Astrocyte (in vitro differentiated cells and primary cell): ENCODE results near the gene MBTD1. TPM values are rescaled to one million over a fixed set of nuclear protein-coding genes. Genes with fewer than 3 reads are reported as not detected.
"Not testable (repeated sequence)": the region's sequence is repeated elsewhere in the genome, so short reads cannot be mapped to it uniquely, and the experiment has no call there.

Experiments
- DNase-seq: peaks from one replicate; pipeline ENCODE4 v3.0.0-alpha.2; 2010; ENCODE audit warnings: low read depth
- FAIRE-seq: peaks from 2 replicates; lab custom pipeline; 2011; peaks lifted over from hg19 to GRCh38; lab: Jason Lieb, UNC
- H2AFZ ChIP-seq: 2 replicates; pipeline ENCODE4 v1.6.0; 2012; ENCODE audit warnings: low read depth, low read length, inconsistent platforms
- H3K27ac ChIP-seq: 2 replicates; pipeline ENCODE4 v1.5.1; 2011; ENCODE audit warnings: low read depth, low read length, inconsistent platforms
- H3K27me3 ChIP-seq: 2 replicates; pipeline ENCODE4 v1.6.0; 2011; ENCODE audit warnings: low read length, inconsistent platforms; ENCODE audit not compliant: insufficient read depth
- H3K36me3 ChIP-seq: 2 replicates; pipeline ENCODE4 v1.5.1; 2011; ENCODE audit warnings: low read length, inconsistent platforms; ENCODE audit not compliant: insufficient read depth
- H3K4me1 ChIP-seq: 2 replicates; pipeline ENCODE4 v1.5.1; 2011; ENCODE audit warnings: low read length, inconsistent platforms; ENCODE audit not compliant: insufficient read depth
- H3K4me2 ChIP-seq: 2 replicates; pipeline ENCODE4 v1.6.0; 2012; ENCODE audit warnings: low read length, inconsistent platforms
- H3K4me3 ChIP-seq: 2 replicates; pipeline ENCODE4 v1.5.1; 2011; ENCODE audit warnings: low read depth, mild to moderate bottlenecking, low read length, inconsistent platforms; ENCODE audit not compliant: insufficient read depth
- H3K79me2 ChIP-seq: 2 replicates; pipeline ENCODE4 v1.6.0; 2012; ENCODE audit warnings: mild to moderate bottlenecking, low read length, inconsistent platforms; ENCODE audit not compliant: insufficient read depth
- H3K9ac ChIP-seq: 2 replicates; pipeline ENCODE4 v1.6.0; 2012; ENCODE audit warnings: mild to moderate bottlenecking, low read length, inconsistent platforms
- H3K9me3 ChIP-seq: 2 replicates; pipeline ENCODE4 v1.5.1; 2012; ENCODE audit warnings: low read depth, mild to moderate bottlenecking, low read length, inconsistent platforms; ENCODE audit not compliant: insufficient read depth
- H4K20me1 ChIP-seq: 2 replicates; pipeline ENCODE4 v1.6.0; 2012; ENCODE audit warnings: low read length, inconsistent platforms; ENCODE audit not compliant: insufficient read depth
- H3K27ac Mint-ChIP-seq: one replicate; pipeline ENCODE4 v1.8.0; 2021; ENCODE audit warnings: mild to moderate bottlenecking, mixed read lengths; ENCODE audit not compliant: unreplicated experiment
- H3K27me3 Mint-ChIP-seq: one replicate; pipeline ENCODE4 v1.8.0; 2021; ENCODE audit warnings: low read depth, mixed read lengths; ENCODE audit not compliant: unreplicated experiment
- H3K36me3 Mint-ChIP-seq: one replicate; pipeline ENCODE4 v1.8.0; 2021; ENCODE audit warnings: low read depth, mixed read lengths; ENCODE audit not compliant: unreplicated experiment
- H3K4me1 Mint-ChIP-seq: one replicate; pipeline ENCODE4 v1.8.0; 2021; ENCODE audit warnings: low read depth, mixed read lengths; ENCODE audit not compliant: unreplicated experiment
- H3K4me3 Mint-ChIP-seq: one replicate; pipeline ENCODE4 v1.8.0; 2021; ENCODE audit warnings: mild to moderate bottlenecking, moderate library complexity, mixed read lengths; ENCODE audit not compliant: unreplicated experiment
- H3K9me3 Mint-ChIP-seq: one replicate; pipeline ENCODE4 v1.8.0; 2021; ENCODE audit warnings: mild to moderate bottlenecking, mixed read lengths; ENCODE audit not compliant: unreplicated experiment
- EZH2 ChIP-seq: IDR thresholded peaks from 2 replicates; pipeline ENCODE4 v1.6.1; 2012; ENCODE audit warnings: mild to moderate bottlenecking, low read length, inconsistent platforms; ENCODE audit not compliant: insufficient read depth
- total RNA-seq: library from RNA; stranded (reverse); gene quantifications from 2 replicates; pipeline ENCODE4 v1.2.1, GENCODE V29; 2021
- TF ChIP-seq, protein P1 (sequence below): IDR thresholded peaks from 2 replicates; pipeline ENCODE4 v1.5.1; 2011; ENCODE audit warnings: low read depth, mild to moderate bottlenecking, inconsistent platforms, low read length, moderate library complexity; ENCODE audit not compliant: insufficient read depth

MBTD1 gene
- total RNA-seq, 1 donor from 2014 or later, result 11.1 TPM

DNA sequence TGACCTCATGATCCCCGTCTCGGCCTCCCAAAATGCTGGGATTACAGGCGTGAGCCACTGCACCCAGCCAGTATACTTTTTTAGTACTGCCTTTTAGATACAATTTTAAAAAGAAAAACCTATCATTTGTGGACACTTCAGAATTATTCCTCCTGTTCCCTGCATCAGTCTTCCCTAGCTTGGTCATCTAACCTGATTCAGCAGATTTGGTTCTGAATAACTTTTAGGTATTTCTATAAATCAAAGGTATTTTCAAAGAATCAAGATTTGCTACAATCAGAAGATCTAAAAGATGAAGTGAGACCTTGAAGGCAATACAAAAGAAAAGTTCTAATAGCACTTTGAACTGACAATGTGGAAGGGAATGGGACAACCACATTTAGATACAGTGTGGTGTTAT, 30.0 kb downstream of the MBTD1 start:
- H3K36me3 Mint-ChIP-seq, result no peaks in the 10 kb centered on the region
- Histone ChIP-seq H3K79me2 (peaks cover 42% of the 10 kb centered on the region), H3K9me3 (no peaks in the 10 kb centered on the region), H3K27ac (no peak overlapping the region), H4K20me1 (peaks cover 31% of the 10 kb centered on the region), H3K36me3 (peaks cover 2% of the 10 kb centered on the region), H3K4me2 (no peak overlapping the region), H3K4me3 (no peak overlapping the region), H3K4me1 (no peaks in the 10 kb centered on the region), H2AFZ (no peak overlapping the region), H3K27me3 (no peaks in the 10 kb centered on the region), H3K9ac (no peak overlapping the region)
- no peaks in the 10 kb centered on the region for H3K27me3 Mint-ChIP-seq
- H3K9me3 Mint-ChIP-seq, result no peaks in the 10 kb centered on the region
- FAIRE-seq, result no peak
- H3K27ac Mint-ChIP-seq, result no peak overlapping the region
- TF ChIP-seq, protein P1, sequence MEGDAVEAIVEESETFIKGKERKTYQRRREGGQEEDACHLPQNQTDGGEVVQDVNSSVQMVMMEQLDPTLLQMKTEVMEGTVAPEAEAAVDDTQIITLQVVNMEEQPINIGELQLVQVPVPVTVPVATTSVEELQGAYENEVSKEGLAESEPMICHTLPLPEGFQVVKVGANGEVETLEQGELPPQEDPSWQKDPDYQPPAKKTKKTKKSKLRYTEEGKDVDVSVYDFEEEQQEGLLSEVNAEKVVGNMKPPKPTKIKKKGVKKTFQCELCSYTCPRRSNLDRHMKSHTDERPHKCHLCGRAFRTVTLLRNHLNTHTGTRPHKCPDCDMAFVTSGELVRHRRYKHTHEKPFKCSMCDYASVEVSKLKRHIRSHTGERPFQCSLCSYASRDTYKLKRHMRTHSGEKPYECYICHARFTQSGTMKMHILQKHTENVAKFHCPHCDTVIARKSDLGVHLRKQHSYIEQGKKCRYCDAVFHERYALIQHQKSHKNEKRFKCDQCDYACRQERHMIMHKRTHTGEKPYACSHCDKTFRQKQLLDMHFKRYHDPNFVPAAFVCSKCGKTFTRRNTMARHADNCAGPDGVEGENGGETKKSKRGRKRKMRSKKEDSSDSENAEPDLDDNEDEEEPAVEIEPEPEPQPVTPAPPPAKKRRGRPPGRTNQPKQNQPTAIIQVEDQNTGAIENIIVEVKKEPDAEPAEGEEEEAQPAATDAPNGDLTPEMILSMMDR, result no peak
- TF ChIP-seq EZH2, result no peak
- H3K4me1 Mint-ChIP-seq, result peaks cover 9% of the 10 kb centered on the region
- DNase-seq, result no peak
- H3K4me3 Mint-ChIP-seq, result no peak overlapping the region

DNA sequence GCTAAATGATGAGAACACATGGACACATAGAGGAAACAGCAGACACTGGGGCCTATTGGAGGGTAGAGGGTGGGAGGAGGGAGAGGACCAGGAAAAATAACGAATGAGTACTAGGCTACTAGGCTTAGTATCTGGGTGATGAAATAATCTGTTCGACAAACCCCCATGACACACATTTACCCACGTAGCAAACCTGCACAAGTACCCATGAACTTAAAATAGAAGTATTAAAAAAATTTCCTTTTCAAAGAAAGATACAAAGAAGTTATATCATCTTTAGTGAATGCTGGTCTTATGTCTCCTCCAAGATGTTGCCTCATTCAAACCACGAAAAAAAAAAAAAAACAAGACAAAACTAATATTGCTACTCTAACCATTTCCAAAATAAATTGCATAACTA, 31.7 kb downstream of the MBTD1 start:
- no peak for FAIRE-seq
- H3K4me3 Mint-ChIP-seq, result no peak overlapping the region
- Histone ChIP-seq H3K79me2 (peaks cover 31% of the 10 kb centered on the region), H3K9me3 (no peaks in the 10 kb centered on the region), H3K4me3 (no peak overlapping the region), H3K4me1 (no peaks in the 10 kb centered on the region), H4K20me1 (peaks cover 36% of the 10 kb centered on the region), H3K27ac (no peak overlapping the region), H2AFZ (no peak overlapping the region), H3K27me3 (no peaks in the 10 kb centered on the region), H3K36me3 (peaks cover 3% of the 10 kb centered on the region), H3K4me2 (no peak overlapping the region), H3K9ac (no peak overlapping the region)
- H3K4me1 Mint-ChIP-seq, result peaks cover 9% of the 10 kb centered on the region
- H3K27ac Mint-ChIP-seq, result peak overlapping the region; percentile 81
- H3K27me3 Mint-ChIP-seq, result no peaks in the 10 kb centered on the region
- DNase-seq, result peak; percentile 83
- no peaks in the 10 kb centered on the region for H3K9me3 Mint-ChIP-seq
- no peaks in the 10 kb centered on the region for H3K36me3 Mint-ChIP-seq
- TF ChIP-seq, protein P1, result no peak
- no peak for TF ChIP-seq EZH2

DNA sequence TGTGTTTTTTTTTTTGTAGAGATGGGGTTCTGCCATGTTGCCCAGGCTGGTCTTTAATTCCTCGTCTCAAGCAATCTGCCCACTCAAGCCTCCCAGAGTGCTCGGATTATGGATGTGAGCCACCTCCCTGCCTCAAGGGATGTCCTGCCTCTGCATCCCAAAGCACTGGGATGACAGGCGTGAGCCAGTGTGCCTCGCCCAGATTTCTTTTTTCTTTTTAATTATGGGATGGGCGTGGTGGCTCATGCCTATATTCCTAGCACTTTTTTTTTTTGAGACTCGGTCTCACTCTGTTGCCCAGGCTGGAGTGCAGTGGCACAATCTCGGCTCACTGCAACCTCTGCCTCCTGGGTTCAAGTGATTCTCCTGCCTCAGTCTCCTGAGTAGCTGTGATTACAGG, 34.3 kb downstream of the MBTD1 start:
- H2AFZ ChIP-seq, H3K9me3 ChIP-seq, H3K27me3 Mint-ChIP-seq, H3K4me1 ChIP-seq, DNase-seq, H3K4me1 Mint-ChIP-seq, H3K36me3 Mint-ChIP-seq, H3K27ac ChIP-seq, H3K27ac Mint-ChIP-seq, H3K4me3 Mint-ChIP-seq, H3K9ac ChIP-seq, H3K4me3 ChIP-seq, FAIRE-seq, H3K27me3 ChIP-seq, H3K9me3 Mint-ChIP-seq, H3K4me2 ChIP-seq: not testable (repeated sequence)
- Histone ChIP-seq H3K36me3 (peaks cover 12% of the 10 kb centered on the region), H3K79me2 (peaks cover 16% of the 10 kb centered on the region), H4K20me1 (peaks cover 29% of the 10 kb centered on the region)
